Mammary microvascular endothelial cell (primary cell): ENCODE results near the gene GLUD1. TPM values are rescaled to one million over a fixed set of nuclear protein-coding genes. Genes with fewer than 3 reads are reported as not detected.

ENCODE experiments used
- total RNA-seq: library from RNA; depleted of rRNA; stranded (reverse); fragments of >200 nt; gene quantifications from 2 replicates; pipeline ENCODE4 v1.2.3, GENCODE V29; 2015

Gene GLUD1
- 130 and 137 TPM in 2 replicates for total RNA-seq

DNA sequence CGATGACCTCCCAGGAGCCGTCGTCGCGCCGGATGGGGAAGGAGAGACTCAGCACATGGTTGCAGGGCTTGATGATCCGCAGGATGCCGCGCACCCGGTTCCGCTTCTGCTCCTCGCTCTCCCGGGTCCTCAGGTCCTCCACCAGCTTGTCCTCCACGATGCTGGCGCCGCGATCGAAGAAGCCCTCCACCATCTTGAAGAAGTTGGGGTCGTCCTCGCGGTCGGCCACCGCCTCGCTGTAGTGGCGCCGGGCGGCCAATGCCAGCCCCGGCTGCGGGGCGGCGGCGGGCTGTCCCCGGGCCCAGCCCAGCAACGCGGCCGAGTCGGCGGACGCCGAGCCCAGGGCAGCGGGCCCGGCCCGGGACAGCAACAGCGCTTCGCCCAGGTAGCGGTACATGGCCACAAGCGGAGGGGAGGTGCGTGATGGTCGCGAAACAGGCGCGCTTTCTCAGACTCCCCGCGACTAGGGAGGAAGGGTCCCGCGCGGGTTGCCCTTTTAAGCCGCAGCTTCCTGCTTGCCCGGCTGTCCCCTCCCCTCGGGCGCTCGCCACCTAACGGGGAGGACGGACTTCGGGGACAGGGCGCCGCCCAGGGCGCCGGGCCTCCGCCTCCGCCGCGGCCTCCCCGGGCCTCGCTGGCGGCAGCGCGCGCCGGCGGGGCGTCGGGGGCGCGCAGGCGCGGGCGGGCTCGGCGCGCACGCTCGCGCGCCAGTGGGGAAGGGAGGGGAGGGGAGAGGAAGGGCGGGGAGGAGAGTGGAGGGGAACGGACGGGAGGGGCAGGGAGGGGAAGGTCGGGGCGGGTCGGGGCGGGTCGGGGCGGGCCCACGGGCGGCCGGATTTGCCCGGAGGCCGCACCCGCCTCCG is at the start of gene GLUD1, which contains the start of gene SHLD2:
GLUD1 (minus strand) TSS at position 471 of the 863 bp plus-strand sequence; CDS start at position 397, 74 bp downstream.
SHLD2 (plus strand) TSS at position 834 of the 863 bp plus-strand sequence. CDS start 56,149 bp downstream, outside the sequence.

DNA sequence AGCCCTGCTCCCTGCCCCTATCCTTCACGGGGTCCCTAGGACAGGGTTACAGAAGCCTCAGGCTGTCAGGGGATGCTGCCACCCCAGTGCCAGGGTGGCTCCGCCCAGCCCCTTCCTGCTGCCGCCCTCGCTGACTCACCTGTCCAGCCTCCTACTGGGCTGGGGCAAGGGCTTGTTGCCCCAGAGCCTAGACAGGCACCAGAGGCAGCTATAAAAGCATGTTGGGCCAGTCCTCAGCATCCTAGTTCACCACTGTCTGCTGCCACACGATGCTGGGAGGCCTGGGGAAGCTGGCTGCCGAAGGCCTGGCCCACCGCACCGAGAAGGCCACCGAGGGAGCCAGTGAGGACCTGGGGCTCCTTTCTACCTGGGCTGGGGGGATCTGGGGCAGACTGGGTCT is 74.6 kb downstream of the GLUD1 start, which contains the start of gene FAM25A:
FAM25A (plus strand) TSS at position 239 of the 400 bp plus-strand sequence; CDS start at position 270, 31 bp downstream.

Other genes starting within 250 kb of the GLUD1 start
- gene MMRN2, start 137.2 kb downstream of the GLUD1 start, total RNA-seq = 199 and 215 TPM in 2 replicates
- 77.7 and 80.4 TPM in 2 replicates for gene SNCG, start 136.2 kb downstream of the GLUD1 start, total RNA-seq
- 34.7 and 71.8 TPM in 2 replicates for gene ADIRF, start 126.4 kb downstream of the GLUD1 start, total RNA-seq
- not detected in 2 replicates for gene FAM25A, start 74.5 kb downstream of the GLUD1 start, total RNA-seq
- gene SHLD2, start 363 bp upstream of the GLUD1 start, total RNA-seq = 17.8 and 18.3 TPM in 2 replicates
- gene NUTM2A, start 130.6 kb upstream of the GLUD1 start, total RNA-seq = 0.79 and 0.93 TPM in 2 replicates